ENCODE results near the gene SEMA6B.

SEMA6B gene

GRCh38 chr19:4553775-4554174, 5.7 kb downstream of the SEMA6B start:
- Histone ChIP-seq H3K27me3 (ENCODE audit: insufficient read depth, low read depth) (peaks cover 29% of the 10 kb centered on the region; the same call in 1 of the 2 replicates), H3K27ac (no peak overlapping the region), H3K4me3 (IDR thresholded peaks at IDR 0.05; ENCODE audit: insufficient read depth, low read depth, low read length) (no peak overlapping the region), H3K36me3 (ENCODE audit: insufficient read depth) (no peaks in the 10 kb centered on the region), H2AFZ (ENCODE audit: low read depth) (no peak overlapping the region), H3K4me1 (ENCODE audit: low read depth, poor library complexity, severe bottlenecking) (no peaks in the 10 kb centered on the region), H4K20me1 (ENCODE audit: insufficient read depth) (no peaks in the 10 kb centered on the region), H3K4me2 (no peak overlapping the region), H3K79me2 (ENCODE audit: insufficient read depth, low read depth) (no peaks in the 10 kb centered on the region), H3K9ac (no peak overlapping the region)
- no peak for TF ChIP-seq CTCF (conservative IDR thresholded peaks at IDR 0.05; ENCODE audit: low read depth, low read length)

- H3K4me3 ChIP-seq (IDR thresholded peaks at IDR 0.05; ENCODE audit: insufficient read depth, low read depth, low read length) = no peak overlapping the region
Observed at GRCh38 chr19:4553092-4553695, 6.3 kb downstream of the SEMA6B start.

GRCh38 chr19:4552525-4552819, 7.0 kb downstream of the SEMA6B start:
- Histone ChIP-seq H3K4me2 (no peak overlapping the region), H3K79me2 (ENCODE audit: insufficient read depth, low read depth) (no peaks in the 10 kb centered on the region), H3K36me3 (ENCODE audit: insufficient read depth) (no peaks in the 10 kb centered on the region), H3K4me3 (IDR thresholded peaks at IDR 0.05; ENCODE audit: insufficient read depth, low read depth, low read length) (no peak overlapping the region), H4K20me1 (ENCODE audit: insufficient read depth) (no peaks in the 10 kb centered on the region), H3K27me3 (ENCODE audit: insufficient read depth, low read depth) (peaks cover 42% of the 10 kb centered on the region), H2AFZ (ENCODE audit: low read depth) (no peak overlapping the region), H3K4me1 (ENCODE audit: low read depth, poor library complexity, severe bottlenecking) (no peaks in the 10 kb centered on the region), H3K9ac (no peak overlapping the region), H3K27ac (no peak overlapping the region)
- no peak for TF ChIP-seq CTCF (conservative IDR thresholded peaks at IDR 0.05; ENCODE audit: low read depth, low read length)

More at GRCh38 chr19:4553092-4553695, 6.3 kb downstream of the SEMA6B start:
- Histone ChIP-seq H4K20me1 (ENCODE audit: insufficient read depth) (no peaks in the 10 kb centered on the region), H2AFZ (ENCODE audit: low read depth) (no peak overlapping the region), H3K27me3 (ENCODE audit: insufficient read depth, low read depth) (peaks cover 35% of the 10 kb centered on the region; the same call in 1 of the 2 replicates), H3K27ac (no peak overlapping the region), H3K4me2 (no peak overlapping the region), H3K36me3 (ENCODE audit: insufficient read depth) (no peaks in the 10 kb centered on the region), H3K79me2 (ENCODE audit: insufficient read depth, low read depth) (no peaks in the 10 kb centered on the region), H3K4me1 (ENCODE audit: low read depth, poor library complexity, severe bottlenecking) (no peaks in the 10 kb centered on the region), H3K9ac (no peak overlapping the region)
- TF ChIP-seq CTCF (conservative IDR thresholded peaks at IDR 0.05; ENCODE audit: low read depth, low read length) = no peak

GRCh38 chr19:4550479-4551050, 8.9 kb downstream of the SEMA6B start:
- H3K36me3 ChIP-seq (ENCODE audit: insufficient read depth) = no peaks in the 10 kb centered on the region
- no peaks in the 10 kb centered on the region for H3K4me1 ChIP-seq (ENCODE audit: low read depth, poor library complexity, severe bottlenecking)

More at GRCh38 chr19:4550479-4551050, 8.9 kb downstream of the SEMA6B start:
- no peak for TF ChIP-seq CTCF (conservative IDR thresholded peaks at IDR 0.05; ENCODE audit: low read depth, low read length)
- Histone ChIP-seq H3K27me3 (ENCODE audit: insufficient read depth, low read depth) (peaks cover 58% of the 10 kb centered on the region), H3K79me2 (ENCODE audit: insufficient read depth, low read depth) (no peaks in the 10 kb centered on the region), H3K9ac (no peak overlapping the region), H4K20me1 (ENCODE audit: insufficient read depth) (no peaks in the 10 kb centered on the region), H2AFZ (ENCODE audit: low read depth) (no peak overlapping the region), H3K4me2 (no peak overlapping the region), H3K27ac (no peak overlapping the region), H3K4me3 (IDR thresholded peaks at IDR 0.05; ENCODE audit: insufficient read depth, low read depth, low read length) (no peak overlapping the region)
